ENCODE results near the gene DHX34.
"Not testable (repeated sequence)": the region's sequence is repeated elsewhere in the genome, so short reads cannot be mapped to it uniquely, and the experiment has no call there.

DHX34 gene

DNA sequence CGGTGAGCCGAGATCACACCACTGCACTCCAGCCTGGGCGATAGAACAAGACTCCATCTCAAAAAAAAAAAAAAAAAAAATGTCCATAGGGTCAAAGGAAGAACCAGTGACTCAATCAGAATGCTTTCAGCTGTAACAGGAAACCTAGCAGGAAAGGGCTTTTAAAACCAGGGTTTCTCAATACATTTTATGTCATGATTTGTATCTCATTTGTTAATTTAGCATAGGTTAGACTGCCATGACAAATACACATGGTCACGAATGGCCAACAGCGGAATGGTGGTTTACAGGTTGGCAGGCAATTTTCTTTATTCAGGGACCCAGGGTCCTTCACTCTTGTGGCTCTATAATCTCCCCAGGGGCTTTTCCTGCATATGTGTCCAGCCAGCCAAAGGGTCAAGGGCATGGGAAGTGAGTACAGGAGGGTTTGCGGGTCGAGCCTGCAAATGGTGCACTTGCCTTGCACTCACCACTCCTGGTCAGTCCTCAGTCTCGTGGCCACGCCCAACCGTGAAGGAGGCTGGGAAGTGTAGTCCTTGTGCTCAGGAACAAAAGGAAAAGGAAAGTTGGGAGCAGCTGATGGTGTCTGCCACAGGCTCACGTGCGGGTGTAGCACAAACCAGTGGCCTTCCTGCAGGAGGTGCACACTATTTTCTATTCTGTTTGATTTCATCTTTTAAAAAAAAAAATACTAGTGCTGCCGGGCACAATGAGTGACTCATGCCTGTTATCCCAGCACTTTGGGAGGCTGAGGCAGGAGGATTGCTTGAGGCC is 14.8 kb downstream of the DHX34 start:
- Histone ChIP-seq H3K27me3 (ENCODE audit: insufficient read depth, low read depth, severe bottlenecking) (no peaks in the 10 kb centered on the region), H3K4me3 (ENCODE audit: low read depth, low read length) (no peak overlapping the region), H3K27ac (no peak overlapping the region), H3K9me3 (ENCODE audit: severe bottlenecking) (no peaks in the 10 kb centered on the region), H3K36me3 (peaks cover 62% of the 10 kb centered on the region)
- no peak for DNase-seq
- TF ChIP-seq CTCF (IDR thresholded peaks at IDR 0.05; ENCODE audit: low read depth, low read length): no peak

GRCh38 chr19:47365455-47365854 is 16.3 kb downstream of the DHX34 start:
- DNase-seq; H3K27ac ChIP-seq; H3K27me3 ChIP-seq (ENCODE audit: insufficient read depth, low read depth, severe bottlenecking); H3K4me3 ChIP-seq (ENCODE audit: low read depth, low read length); H3K9me3 ChIP-seq (ENCODE audit: severe bottlenecking): not testable (repeated sequence)
- H3K36me3 ChIP-seq: peaks cover 67% of the 10 kb centered on the region

GRCh38 chr19:47370045-47370611 is 21.0 kb downstream of the DHX34 start:
- Histone ChIP-seq H3K27me3 (ENCODE audit: insufficient read depth, low read depth, severe bottlenecking) (no peaks in the 10 kb centered on the region), H3K4me3 (ENCODE audit: low read depth, low read length) (no peak overlapping the region), H3K36me3 (peaks cover 67% of the 10 kb centered on the region), H3K9me3 (ENCODE audit: severe bottlenecking) (no peaks in the 10 kb centered on the region), H3K27ac (no peak overlapping the region)
- no peak for TF ChIP-seq CTCF (IDR thresholded peaks at IDR 0.05; ENCODE audit: low read depth, low read length)
- no peak for DNase-seq

GRCh38 chr19:47371261-47371660 is 22.1 kb downstream of the DHX34 start:
- no peaks in the 10 kb centered on the region for H3K9me3 ChIP-seq (ENCODE audit: severe bottlenecking)
- no peak overlapping the region for H3K4me3 ChIP-seq (ENCODE audit: low read depth, low read length)
- no peak for DNase-seq
- TF ChIP-seq CTCF (IDR thresholded peaks at IDR 0.05; ENCODE audit: low read depth, low read length): no peak
- peaks cover 78% of the 10 kb centered on the region for H3K36me3 ChIP-seq
- no peaks in the 10 kb centered on the region for H3K27me3 ChIP-seq (ENCODE audit: insufficient read depth, low read depth, severe bottlenecking)
- no peak overlapping the region for H3K27ac ChIP-seq

GRCh38 chr19:47372603-47373002 is 23.5 kb downstream of the DHX34 start:
- no peak for DNase-seq
- no peaks in the 10 kb centered on the region for H3K9me3 ChIP-seq (ENCODE audit: severe bottlenecking)
- no peaks in the 10 kb centered on the region for H3K27me3 ChIP-seq (ENCODE audit: insufficient read depth, low read depth, severe bottlenecking)
- no peak for TF ChIP-seq CTCF (IDR thresholded peaks at IDR 0.05; ENCODE audit: low read depth, low read length)
- peaks cover 87% of the 10 kb centered on the region for H3K36me3 ChIP-seq
- no peak overlapping the region for H3K27ac ChIP-seq
- no peak overlapping the region for H3K4me3 ChIP-seq (ENCODE audit: low read depth, low read length)

DNA sequence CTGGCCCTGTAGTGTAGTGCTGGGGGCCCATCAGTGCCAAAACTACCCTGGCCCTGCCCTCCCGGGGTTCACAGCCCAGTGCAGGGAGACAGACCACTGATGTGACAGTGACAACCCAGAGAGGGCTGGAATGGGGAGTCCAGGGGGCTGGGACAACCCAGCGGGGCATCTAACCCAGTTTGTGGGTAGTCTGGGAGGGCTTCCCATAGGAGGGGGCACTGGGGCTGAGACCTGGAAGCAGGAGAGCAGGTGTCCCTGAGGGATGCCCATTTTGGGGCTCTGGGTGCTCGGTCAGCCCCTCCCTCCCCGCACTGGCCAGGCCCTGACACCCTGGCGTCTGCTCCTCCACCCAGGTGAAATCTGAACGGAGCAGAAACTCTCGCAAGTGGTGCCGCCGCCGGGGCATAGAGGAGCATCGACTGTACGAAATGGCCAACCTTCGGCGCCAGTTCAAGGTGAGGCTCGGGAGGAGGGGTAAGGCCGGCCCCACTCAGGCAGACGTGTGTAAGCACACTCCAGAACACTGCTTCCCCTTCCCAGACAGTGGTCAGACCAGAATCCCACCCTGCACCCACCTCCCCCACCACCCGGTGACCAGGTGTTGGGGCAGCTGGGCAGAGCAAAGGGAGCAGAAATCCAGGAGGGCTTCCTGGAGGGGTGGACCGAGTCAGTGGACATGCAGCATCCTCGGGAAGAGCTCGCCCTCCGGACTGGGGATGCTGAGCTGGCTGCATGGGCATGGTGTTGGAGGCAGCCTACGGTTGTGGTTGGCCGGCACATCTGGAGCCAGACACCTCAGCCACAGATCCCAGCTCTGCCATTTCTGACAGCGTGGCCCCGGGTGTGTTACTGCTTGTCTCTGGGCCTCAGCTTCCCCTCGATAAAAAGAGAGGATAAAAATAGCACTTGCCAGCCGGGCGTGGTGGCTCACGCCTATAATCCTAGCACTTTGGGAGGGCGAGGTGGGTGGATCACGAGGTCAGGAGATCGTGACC is 24.4 kb downstream of the DHX34 start:
- Histone ChIP-seq H3K27ac (no peak overlapping the region), H3K27me3 (ENCODE audit: insufficient read depth, low read depth, severe bottlenecking) (no peaks in the 10 kb centered on the region), H3K36me3 (peaks cover 93% of the 10 kb centered on the region), H3K4me3 (ENCODE audit: low read depth, low read length) (no peak overlapping the region), H3K9me3 (ENCODE audit: severe bottlenecking) (no peaks in the 10 kb centered on the region)
- no peak for TF ChIP-seq CTCF (IDR thresholded peaks at IDR 0.05; ENCODE audit: low read depth, low read length)
- no peak for DNase-seq

Measured in WERI-Rb-1 (cell line).